ENCODE measurements around the gene TEX26. TPM values are rescaled to one million over a fixed set of nuclear protein-coding genes. Genes with fewer than 3 reads are reported as not detected.

Gene TEX26
- total and polyA plus RNA-seq, 4 donors, result 0.08 to 0.31 TPM; not detected in 2

- no peak for TF ChIP-seq CTCF (IDR thresholded peaks at IDR 0.05; ENCODE audit: low read depth, low read length, missing input control)
- peak in 1 of 2 donors; percentile 28 for TF ChIP-seq GABPA (IDR thresholded peaks at IDR 0.05 in 1 of 2, conservative IDR thresholded peaks at IDR 0.05 in 1 of 2)
- peak in 1 of 2 donors; percentile 41 for TF ChIP-seq RXRA (IDR thresholded peaks at IDR 0.05)
- TF ChIP-seq ZBTB33 (IDR thresholded peaks at IDR 0.05), result no peak
Observed at GRCh38 chr13:30898678-30899241, 33.7 kb upstream of the TEX26 start (continued).

GRCh38 chr13:30900436-30900835, 32.0 kb upstream of the TEX26 start:
- H3K4me1 ChIP-seq (ENCODE audit: control insufficient read depth in 4 of 4, insufficient read depth in 4 of 4, low read length in 3 of 4), result no peaks in the 10 kb centered on the region
- no peaks in the 10 kb centered on the region for H3K9me3 ChIP-seq (ENCODE audit: control insufficient read depth in 4 of 4, low read length in 3 of 4)
- no peaks in the 10 kb centered on the region for H3K36me3 ChIP-seq (ENCODE audit: control insufficient read depth in 4 of 4, insufficient read depth in 3 of 4, low read depth in 1 of 4, low read length in 3 of 4)
- H3K4me3 ChIP-seq (ENCODE audit: low read depth in 1 of 3, low read length in 3 of 3), result no peak overlapping the region
- DNase-seq (ENCODE audit: low spot score), result no peak
- no peak for TF ChIP-seq FOXA1 (IDR thresholded peaks at IDR 0.05)
- no peak for TF ChIP-seq YY1 (IDR thresholded peaks at IDR 0.05)
- TF ChIP-seq RAD21 (IDR thresholded peaks at IDR 0.05), result no peak
- no peak for TF ChIP-seq CTCF (IDR thresholded peaks at IDR 0.05; ENCODE audit: low read depth, low read length, missing input control)
- no peak for TF ChIP-seq SP1 (IDR thresholded peaks at IDR 0.05)
- no peak for TF ChIP-seq HNF4G (IDR thresholded peaks at IDR 0.05)
- TF ChIP-seq EGR1 (IDR thresholded peaks at IDR 0.05; ENCODE audit: low read depth in 2 of 2), result no peak
- TF ChIP-seq NR2F2 (IDR thresholded peaks at IDR 0.05), result no peak
- no peak for TF ChIP-seq RXRA (IDR thresholded peaks at IDR 0.05)
- no peak for TF ChIP-seq JUND (IDR thresholded peaks at IDR 0.05)
- TF ChIP-seq MAX (IDR thresholded peaks at IDR 0.05), result no peak
- H3K27ac ChIP-seq (ENCODE audit: low read depth in 1 of 2, low read length in 2 of 2), result no peak overlapping the region
- 78% methylated on average over 4 of the region's 4 CpGs for WGBS
- H3K9ac ChIP-seq (ENCODE audit: low read depth in 1 of 2, low read length in 2 of 2), result no peak overlapping the region
- peaks cover 0 to 13% (median 2%) of the 10 kb centered on the region in 4 donors for H3K27me3 ChIP-seq (ENCODE audit: control insufficient read depth in 4 of 4, insufficient read depth in 4 of 4, low read length in 3 of 4)

All from liver (tissue), 9 donors.